Mesenchymal stem cell (in vitro differentiated cells and primary cell): ENCODE measurements around the gene ESRRB.

Source experiments
- DNase-seq: peaks from one replicate; pipeline ENCODE4 v3.0.0-alpha.2; 2013
- H2AFZ ChIP-seq: one replicate; pipeline ENCODE4 v1.6.1; 2013; ENCODE audit warnings: low read depth, mild to moderate bottlenecking, control low read depth, inconsistent platforms, low read length, moderate library complexity
- H2AK5ac ChIP-seq: 2 replicates; pipeline ENCODE4 v1.6.1; 2013; ENCODE audit warnings: low read length, moderate library complexity, mild to moderate bottlenecking, inconsistent platforms; ENCODE audit not compliant: severe bottlenecking
- H2BK120ac ChIP-seq: one replicate; pipeline ENCODE4 v1.6.1; 2013; ENCODE audit warnings: low read depth, mild to moderate bottlenecking, inconsistent platforms, low read length, moderate library complexity
- H2BK12ac ChIP-seq, 2 experiments: one replicate each; pipeline ENCODE4 v1.6.1; 2013; ENCODE audit warnings: inconsistent platforms in 2 of 2, low read length in 2 of 2, mild to moderate bottlenecking in 2 of 2, moderate library complexity in 2 of 2, control low read depth in 1 of 2
- H2BK15ac ChIP-seq: one replicate; pipeline ENCODE4 v1.6.1; 2013; ENCODE audit warnings: mild to moderate bottlenecking, low read depth, inconsistent platforms; ENCODE audit not compliant: poor library complexity, severe bottlenecking
- H2BK5ac ChIP-seq: 2 replicates; pipeline ENCODE4 v1.6.1; 2013; ENCODE audit warnings: low read depth, mild to moderate bottlenecking, low read length, control low read depth, inconsistent platforms; ENCODE audit not compliant: poor library complexity, severe bottlenecking
- H3K14ac ChIP-seq, 2 experiments: one replicate each; pipeline ENCODE4 v1.6.1; 2013; ENCODE audit warnings: inconsistent platforms in 2 of 2, low read length in 2 of 2, control low read depth in 1 of 2, mild to moderate bottlenecking in 1 of 2, moderate library complexity in 1 of 2
- H3K18ac ChIP-seq, 2 experiments: one replicate each; pipeline ENCODE4 v1.6.1; 2013; ENCODE audit warnings: inconsistent platforms in 2 of 2, low read length in 2 of 2, control low read depth in 1 of 2, low read depth in 1 of 2, mild to moderate bottlenecking in 1 of 2
- H3K23ac ChIP-seq, 2 experiments: one replicate each; pipeline ENCODE4 v1.6.1; 2013; ENCODE audit warnings: inconsistent platforms in 2 of 2, low read length in 2 of 2, mild to moderate bottlenecking in 2 of 2, moderate library complexity in 2 of 2, control low read depth in 1 of 2
- H3K27ac ChIP-seq: 2 replicates; pipeline ENCODE4 v1.5.1; 2013; ENCODE audit warnings: mild to moderate bottlenecking, moderate library complexity, low read length, control low read depth, inconsistent platforms; ENCODE audit not compliant: poor library complexity, severe bottlenecking
- H3K27me3 ChIP-seq, 2 experiments: 2 replicates each; pipeline versions ENCODE4 v1.6.1 to v1.7.0; 2013; ENCODE audit warnings: low read length in 2 of 2, mild to moderate bottlenecking in 2 of 2, moderate library complexity in 2 of 2, control low read depth in 1 of 2, inconsistent platforms in 1 of 2; ENCODE audit not compliant: control insufficient read depth in 1 of 2, insufficient read depth in 1 of 2
- H3K36me3 ChIP-seq, 2 experiments: 2 replicates each; pipeline versions ENCODE4 v1.6.1 to v1.7.0; 2013; ENCODE audit warnings: low read length in 2 of 2, control low read depth in 1 of 2, inconsistent platforms in 1 of 2, low read depth in 1 of 2, mild to moderate bottlenecking in 1 of 2; ENCODE audit not compliant: insufficient read depth in 2 of 2, control insufficient read depth in 1 of 2
- H3K4ac ChIP-seq, 2 experiments: one replicate each; pipeline ENCODE4 v1.6.1; 2013; ENCODE audit warnings: inconsistent platforms in 2 of 2, low read length in 2 of 2, mild to moderate bottlenecking in 2 of 2, moderate library complexity in 2 of 2, control low read depth in 1 of 2, low read depth in 1 of 2
- H3K4me1 ChIP-seq: 2 replicates; pipeline ENCODE4 v1.6.1; 2013; ENCODE audit warnings: low read depth, low read length, control low read depth; ENCODE audit not compliant: control insufficient read depth, insufficient read depth
- H3K4me2 ChIP-seq: 2 replicates; pipeline ENCODE4 v1.6.1; 2013; ENCODE audit warnings: low read length, mild to moderate bottlenecking, inconsistent platforms; ENCODE audit not compliant: poor library complexity, severe bottlenecking
- H3K4me3 ChIP-seq, 2 experiments: 2 replicates each; pipeline versions ENCODE4 v1.5.1 to v1.7.0; 2013; ENCODE audit warnings: low read length in 2 of 2, mild to moderate bottlenecking in 2 of 2, control low read depth in 1 of 2, low read depth in 1 of 2; ENCODE audit not compliant: insufficient read depth in 1 of 2
- H3K79me1 ChIP-seq: replicated peaks from 2 replicates; pipeline ENCODE4 v1.6.1; 2013; ENCODE audit warnings: mild to moderate bottlenecking, control low read depth, low read length, inconsistent platforms; ENCODE audit not compliant: poor library complexity, severe bottlenecking
- H3K9ac ChIP-seq: 2 replicates; pipeline ENCODE4 v1.7.0; 2013; ENCODE audit warnings: mild to moderate bottlenecking, low read length, moderate library complexity
- H3K9me3 ChIP-seq: 2 replicates; pipeline ENCODE4 v1.7.0; 2013; ENCODE audit warnings: mild to moderate bottlenecking, low read length; ENCODE audit not compliant: control insufficient read depth
- H4K8ac ChIP-seq: one replicate; pipeline ENCODE4 v1.6.1; 2013; ENCODE audit warnings: inconsistent platforms, mild to moderate bottlenecking, low read length, moderate library complexity
- H4K91ac ChIP-seq: one replicate; pipeline ENCODE4 v1.6.1; 2013; ENCODE audit warnings: mild to moderate bottlenecking, low read length, inconsistent platforms
- WGBS: methylation state at CpG from one replicate; pipeline ENCODE4 v1.1.7; 2013; ENCODE audit warnings: mixed read lengths; 5-methylcytosine and 5-hydroxymethylcytosine counted together

Gene ESRRB

GRCh38 chr14:76538648-76539008, 162.7 kb downstream of the ESRRB start:
- Histone ChIP-seq H3K9me3 (no peaks in the 10 kb centered on the region), H3K23ac (no peak overlapping the region), H3K4ac (no peak overlapping the region), H2BK5ac (no peak overlapping the region), H3K18ac (no peak overlapping the region), H3K36me3 (no peaks in the 10 kb centered on the region), H2AFZ (no peak overlapping the region), H3K4me3 (no peak overlapping the region), H3K27ac (no peak overlapping the region), H2BK15ac (no peak overlapping the region), H3K4me1 (no peaks in the 10 kb centered on the region), H3K79me1 (no peaks in the 10 kb centered on the region), H3K9ac (no peak overlapping the region), H2AK5ac (no peak overlapping the region), H3K4me2 (no peak overlapping the region), H4K8ac (no peak overlapping the region), H2BK120ac (no peak overlapping the region), H2BK12ac (no peak overlapping the region), H3K27me3 (peaks cover 0 to 28% of the 10 kb centered on the region in 2 experiments), H3K14ac (no peak overlapping the region), H4K91ac (no peak overlapping the region)
- WGBS: no CpG with 5 or more reads among the region's 1 CpG
- no peak for DNase-seq

GRCh38 chr14:76539130-76539529, 163.2 kb downstream of the ESRRB start:
- Histone ChIP-seq H3K4me2 (no peak overlapping the region), H2AFZ (no peak overlapping the region), H2BK15ac (no peak overlapping the region), H3K9me3 (no peaks in the 10 kb centered on the region), H2BK5ac (no peak overlapping the region), H2BK12ac (no peak overlapping the region), H3K14ac (no peak overlapping the region), H3K36me3 (no peaks in the 10 kb centered on the region), H3K27ac (no peak overlapping the region), H3K23ac (no peak overlapping the region), H4K91ac (no peak overlapping the region), H4K8ac (no peak overlapping the region), H3K4me3 (no peak overlapping the region), H3K4me1 (no peaks in the 10 kb centered on the region), H2BK120ac (no peak overlapping the region), H3K18ac (no peak overlapping the region), H3K27me3 (peaks cover 0 to 27% of the 10 kb centered on the region in 2 experiments), H3K4ac (no peak overlapping the region), H3K79me1 (no peaks in the 10 kb centered on the region), H3K9ac (no peak overlapping the region), H2AK5ac (no peak overlapping the region)
- DNase-seq: no peak

- no peaks in the 10 kb centered on the region for H3K9me3 ChIP-seq
- H3K14ac ChIP-seq: no peak overlapping the region
- no peak overlapping the region for H2AK5ac ChIP-seq
- no peak overlapping the region for H2BK12ac ChIP-seq
- H3K23ac ChIP-seq: no peak overlapping the region
- H3K4ac ChIP-seq: no peak overlapping the region
- H3K4me3 ChIP-seq: no peak overlapping the region
- H3K4me1 ChIP-seq: no peaks in the 10 kb centered on the region
- no peak overlapping the region for H3K18ac ChIP-seq
- no peak overlapping the region for H2AFZ ChIP-seq
- H2BK5ac ChIP-seq: no peak overlapping the region
- no peak overlapping the region for H3K9ac ChIP-seq
- no peak overlapping the region for H4K91ac ChIP-seq
- H2BK120ac ChIP-seq: no peak overlapping the region
- peaks cover 0 to 23% of the 10 kb centered on the region in 2 experiments for H3K27me3 ChIP-seq
- no peak overlapping the region for H3K27ac ChIP-seq
- H3K79me1 ChIP-seq: no peaks in the 10 kb centered on the region
- H4K8ac ChIP-seq: no peak overlapping the region
- no peak overlapping the region for H2BK15ac ChIP-seq
- H3K4me2 ChIP-seq: no peak overlapping the region
- DNase-seq: no peak
- no peaks in the 10 kb centered on the region for H3K36me3 ChIP-seq
- whole genome bisulfite sequencing: 76% methylated on average over 10 of the region's 10 CpGs
Observed at GRCh38 chr14:76541594-76542219, 165.8 kb downstream of the ESRRB start.

GRCh38 chr14:76546426-76547221, 170.7 kb downstream of the ESRRB start:
- Histone ChIP-seq H4K8ac (no peak overlapping the region), H2BK5ac (no peak overlapping the region), H2AK5ac (no peak overlapping the region), H2BK12ac (no peak overlapping the region), H3K27ac (no peak overlapping the region), H3K36me3 (no peaks in the 10 kb centered on the region), H4K91ac (no peak overlapping the region), H3K27me3 (peaks cover 0 to 9% of the 10 kb centered on the region in 2 experiments), H3K23ac (no peak overlapping the region), H2BK15ac (no peak overlapping the region), H3K4me1 (no peaks in the 10 kb centered on the region), H2AFZ (no peak overlapping the region), H3K18ac (no peak overlapping the region), H3K4me2 (no peak overlapping the region), H3K9ac (no peak overlapping the region), H3K79me1 (no peaks in the 10 kb centered on the region), H3K4ac (no peak overlapping the region), H2BK120ac (no peak overlapping the region), H3K14ac (no peak overlapping the region), H3K4me3 (no peak overlapping the region), H3K9me3 (no peaks in the 10 kb centered on the region)
- DNase-seq: no peak
- WGBS: 57% methylated on average over 7 of the region's 10 CpGs
